HL-60 (cell line): Measurements from ENCODE around the gene NEU3.

Experiments used
- DNase-seq, 2 experiments: peaks; one replicate each; pipeline ENCODE4 v3.0.0-alpha.2; 2010 to 2020; ENCODE audit warnings: low read depth in 1 of 2, low spot score in 1 of 2
- H3K27ac ChIP-seq: fragments of 250-450 bp; sonication (Bioruptor Pico); replicated peaks from 2 replicates; pipeline ENCODE4 v1.5.1; 2020; ENCODE audit warnings: mild to moderate bottlenecking, moderate library complexity
- H3K27me3 ChIP-seq: fragments of 250-450 bp; sonication (Bioruptor Pico); 2 replicates; pipeline ENCODE4 v1.5.1; 2021; ENCODE audit warnings: mild to moderate bottlenecking, moderate library complexity; ENCODE audit not compliant: insufficient read depth, poor library complexity, severe bottlenecking
- H3K4me3 ChIP-seq: replicated peaks from 2 replicates; pipeline ENCODE4 v1.5.1; 2011; ENCODE audit warnings: mild to moderate bottlenecking, control low read depth, low read length; ENCODE audit not compliant: insufficient read depth
- CTCF ChIP-seq: IDR thresholded peaks from one replicate; pipeline ENCODE4 v1.5.1; 2011; ENCODE audit warnings: low read length, control low read depth, inconsistent platforms; ENCODE audit not compliant: insufficient read depth
- GABPA ChIP-seq: IDR thresholded peaks from 2 replicates; pipeline ENCODE4 v1.6.1; 2012; ENCODE audit warnings: low read depth
- POLR2AphosphoS5 ChIP-seq: IDR thresholded peaks from 2 replicates; pipeline ENCODE4 v1.6.1; 2012; ENCODE audit warnings: low read depth
- REST ChIP-seq: IDR thresholded peaks from 2 replicates; pipeline ENCODE4 v1.6.1; 2012; ENCODE audit warnings: low read depth; ENCODE audit not compliant: insufficient replicate concordance
- SPI1 ChIP-seq: IDR thresholded peaks from 2 replicates; pipeline ENCODE4 v1.6.1; 2012; ENCODE audit warnings: low read depth, mild to moderate bottlenecking, borderline replicate concordance

The NEU3 gene

GRCh38 chr11:75052457-75052856 lies 63.7 kb downstream of the NEU3 start:
- Histone ChIP-seq H3K27me3 (peaks cover 10% of the 10 kb centered on the region), H3K27ac (no peak overlapping the region), H3K4me3 (no peak overlapping the region)
- no peak for DNase-seq
- TF ChIP-seq CTCF (no peak), GABPA (no peak), SPI1 (no peak), REST (no peak), POLR2AphosphoS5 (no peak)

- H3K4me3 ChIP-seq = no peak overlapping the region
- peaks cover 4% of the 10 kb centered on the region for H3K27me3 ChIP-seq
- no peak overlapping the region for H3K27ac ChIP-seq
- DNase-seq = no peak
- TF ChIP-seq CTCF (no peak), REST (no peak), GABPA (no peak), POLR2AphosphoS5 (no peak), SPI1 (no peak)
These were observed 66.8 kb downstream of the NEU3 start for GRCh38 chr11:75055511-75055910.

- no peak overlapping the region for H3K27ac ChIP-seq
- DNase-seq = peak in 1 of 2 experiments; percentile 7
- H3K4me3 ChIP-seq = no peak overlapping the region
- TF ChIP-seq GABPA = no peak
- no peak for TF ChIP-seq CTCF
- TF ChIP-seq SPI1 = no peak
- TF ChIP-seq REST = no peak
- no peak for TF ChIP-seq POLR2AphosphoS5
- peaks cover 3% of the 10 kb centered on the region for H3K27me3 ChIP-seq
These were observed 68.1 kb downstream of the NEU3 start for GRCh38 chr11:75056814-75057213.
